ENCODE measurements around the gene ATP8B3. TPM values are rescaled to one million over a fixed set of nuclear protein-coding genes. Genes with fewer than 3 reads are reported as not detected.

ATP8B3 gene
- total and polyA plus RNA-seq, 2 experiments from 2014 or later, result 2.1 to 6.0 TPM

DNA sequence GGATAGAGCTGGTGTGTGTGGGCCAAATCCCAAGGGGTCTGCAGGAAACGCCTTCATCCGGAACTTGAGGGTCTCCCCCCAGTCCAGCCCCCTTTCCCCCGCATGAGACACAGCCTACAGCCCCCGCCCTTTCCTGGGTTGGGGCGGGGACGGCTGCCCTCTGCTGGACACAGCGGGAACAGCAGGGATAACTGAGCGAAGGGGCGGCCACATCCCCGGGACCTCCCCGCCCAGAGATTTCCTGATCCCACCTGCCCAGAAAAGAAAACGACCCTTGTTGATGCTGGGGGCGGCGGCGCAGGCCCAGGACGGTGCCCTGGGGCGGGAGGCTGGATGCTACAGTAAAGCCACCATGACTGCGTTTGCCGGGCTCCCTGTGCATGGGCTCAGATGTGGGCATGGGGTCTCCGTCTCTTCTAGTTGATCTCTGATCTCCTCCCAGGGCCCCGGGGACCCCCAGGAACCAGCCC lies 44.6 kb downstream of the ATP8B3 start:
- H3F3A ChIP-seq (replicated peaks; ENCODE audit: low read depth), result 0 out of 2 replicates have a peak, but pooled peaks cover 2% of the 10 kb centered on the region
- TF ChIP-seq EZH2 (IDR thresholded peaks at IDR 0.05; ENCODE audit: low read depth, unreplicated experiment) (no peak), STAT1 (IDR thresholded peaks at IDR 0.05; ENCODE audit: unreplicated experiment) (no peak)
- TF ChIP-seq, protein P1, sequence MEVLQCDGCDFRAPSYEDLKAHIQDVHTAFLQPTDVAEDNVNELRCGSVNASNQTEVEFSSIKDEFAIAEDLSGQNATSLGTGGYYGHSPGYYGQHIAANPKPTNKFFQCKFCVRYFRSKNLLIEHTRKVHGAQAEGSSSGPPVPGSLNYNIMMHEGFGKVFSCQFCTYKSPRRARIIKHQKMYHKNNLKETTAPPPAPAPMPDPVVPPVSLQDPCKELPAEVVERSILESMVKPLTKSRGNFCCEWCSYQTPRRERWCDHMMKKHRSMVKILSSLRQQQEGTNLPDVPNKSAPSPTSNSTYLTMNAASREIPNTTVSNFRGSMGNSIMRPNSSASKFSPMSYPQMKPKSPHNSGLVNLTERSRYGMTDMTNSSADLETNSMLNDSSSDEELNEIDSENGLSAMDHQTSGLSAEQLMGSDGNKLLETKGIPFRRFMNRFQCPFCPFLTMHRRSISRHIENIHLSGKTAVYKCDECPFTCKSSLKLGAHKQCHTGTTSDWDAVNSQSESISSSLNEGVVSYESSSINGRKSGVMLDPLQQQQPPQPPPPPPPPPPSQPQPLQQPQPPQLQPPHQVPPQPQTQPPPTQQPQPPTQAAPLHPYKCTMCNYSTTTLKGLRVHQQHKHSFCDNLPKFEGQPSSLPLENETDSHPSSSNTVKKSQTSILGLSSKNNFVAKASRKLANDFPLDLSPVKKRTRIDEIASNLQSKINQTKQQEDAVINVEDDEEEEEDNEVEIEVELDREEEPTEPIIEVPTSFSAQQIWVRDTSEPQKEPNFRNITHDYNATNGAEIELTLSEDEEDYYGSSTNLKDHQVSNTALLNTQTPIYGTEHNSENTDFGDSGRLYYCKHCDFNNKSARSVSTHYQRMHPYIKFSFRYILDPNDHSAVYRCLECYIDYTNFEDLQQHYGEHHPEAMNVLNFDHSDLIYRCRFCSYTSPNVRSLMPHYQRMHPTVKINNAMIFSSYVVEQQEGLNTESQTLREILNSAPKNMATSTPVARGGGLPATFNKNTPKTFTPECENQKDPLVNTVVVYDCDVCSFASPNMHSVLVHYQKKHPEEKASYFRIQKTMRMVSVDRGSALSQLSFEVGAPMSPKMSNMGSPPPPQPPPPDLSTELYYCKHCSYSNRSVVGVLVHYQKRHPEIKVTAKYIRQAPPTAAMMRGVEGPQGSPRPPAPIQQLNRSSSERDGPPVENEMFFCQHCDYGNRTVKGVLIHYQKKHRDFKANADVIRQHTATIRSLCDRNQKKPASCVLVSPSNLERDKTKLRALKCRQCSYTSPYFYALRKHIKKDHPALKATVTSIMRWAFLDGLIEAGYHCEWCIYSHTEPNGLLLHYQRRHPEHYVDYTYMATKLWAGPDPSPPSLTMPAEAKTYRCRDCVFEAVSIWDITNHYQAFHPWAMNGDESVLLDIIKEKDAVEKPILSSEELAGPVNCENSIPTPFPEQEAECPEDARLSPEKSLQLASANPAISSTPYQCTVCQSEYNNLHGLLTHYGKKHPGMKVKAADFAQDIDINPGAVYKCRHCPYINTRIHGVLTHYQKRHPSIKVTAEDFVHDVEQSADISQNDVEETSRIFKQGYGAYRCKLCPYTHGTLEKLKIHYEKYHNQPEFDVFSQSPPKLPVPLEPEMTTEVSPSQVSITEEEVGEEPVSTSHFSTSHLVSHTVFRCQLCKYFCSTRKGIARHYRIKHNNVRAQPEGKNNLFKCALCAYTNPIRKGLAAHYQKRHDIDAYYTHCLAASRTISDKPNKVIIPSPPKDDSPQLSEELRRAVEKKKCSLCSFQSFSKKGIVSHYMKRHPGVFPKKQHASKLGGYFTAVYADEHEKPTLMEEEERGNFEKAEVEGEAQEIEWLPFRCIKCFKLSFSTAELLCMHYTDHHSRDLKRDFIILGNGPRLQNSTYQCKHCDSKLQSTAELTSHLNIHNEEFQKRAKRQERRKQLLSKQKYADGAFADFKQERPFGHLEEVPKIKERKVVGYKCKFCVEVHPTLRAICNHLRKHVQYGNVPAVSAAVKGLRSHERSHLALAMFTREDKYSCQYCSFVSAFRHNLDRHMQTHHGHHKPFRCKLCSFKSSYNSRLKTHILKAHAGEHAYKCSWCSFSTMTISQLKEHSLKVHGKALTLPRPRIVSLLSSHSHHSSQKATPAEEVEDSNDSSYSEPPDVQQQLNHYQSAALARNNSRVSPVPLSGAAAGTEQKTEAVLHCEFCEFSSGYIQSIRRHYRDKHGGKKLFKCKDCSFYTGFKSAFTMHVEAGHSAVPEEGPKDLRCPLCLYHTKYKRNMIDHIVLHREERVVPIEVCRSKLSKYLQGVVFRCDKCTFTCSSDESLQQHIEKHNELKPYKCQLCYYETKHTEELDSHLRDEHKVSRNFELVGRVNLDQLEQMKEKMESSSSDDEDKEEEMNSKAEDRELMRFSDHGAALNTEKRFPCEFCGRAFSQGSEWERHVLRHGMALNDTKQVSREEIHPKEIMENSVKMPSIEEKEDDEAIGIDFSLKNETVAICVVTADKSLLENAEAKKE (CRISPR knock-in tag; IDR thresholded peaks at IDR 0.05), result no peak
- TF ChIP-seq, protein P2, sequence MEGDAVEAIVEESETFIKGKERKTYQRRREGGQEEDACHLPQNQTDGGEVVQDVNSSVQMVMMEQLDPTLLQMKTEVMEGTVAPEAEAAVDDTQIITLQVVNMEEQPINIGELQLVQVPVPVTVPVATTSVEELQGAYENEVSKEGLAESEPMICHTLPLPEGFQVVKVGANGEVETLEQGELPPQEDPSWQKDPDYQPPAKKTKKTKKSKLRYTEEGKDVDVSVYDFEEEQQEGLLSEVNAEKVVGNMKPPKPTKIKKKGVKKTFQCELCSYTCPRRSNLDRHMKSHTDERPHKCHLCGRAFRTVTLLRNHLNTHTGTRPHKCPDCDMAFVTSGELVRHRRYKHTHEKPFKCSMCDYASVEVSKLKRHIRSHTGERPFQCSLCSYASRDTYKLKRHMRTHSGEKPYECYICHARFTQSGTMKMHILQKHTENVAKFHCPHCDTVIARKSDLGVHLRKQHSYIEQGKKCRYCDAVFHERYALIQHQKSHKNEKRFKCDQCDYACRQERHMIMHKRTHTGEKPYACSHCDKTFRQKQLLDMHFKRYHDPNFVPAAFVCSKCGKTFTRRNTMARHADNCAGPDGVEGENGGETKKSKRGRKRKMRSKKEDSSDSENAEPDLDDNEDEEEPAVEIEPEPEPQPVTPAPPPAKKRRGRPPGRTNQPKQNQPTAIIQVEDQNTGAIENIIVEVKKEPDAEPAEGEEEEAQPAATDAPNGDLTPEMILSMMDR (conservative IDR thresholded peaks at IDR 0.05; ENCODE audit: low read depth in 2 of 2), result peak; percentile 87 to 90
- Mint-ChIP-seq H3K36me3 (ENCODE audit: low read depth) (no peaks in the 10 kb centered on the region), H3K9me3 (peaks cover 29% of the 10 kb centered on the region), H3K27ac (no peak overlapping the region), H3K27me3 (ENCODE audit: insufficient read depth, low read depth, poor library complexity) (peaks cover 81% of the 10 kb centered on the region), H3K4me1 (peaks cover 6% of the 10 kb centered on the region; the same call in 2 of the 3 replicates), H3K4me3 (no peak overlapping the region)
- H3K9me2 ChIP-seq (ENCODE audit: insufficient read depth), result no peaks in the 10 kb centered on the region
- no peaks in the 10 kb centered on the region for H3K36me3 ChIP-seq (ENCODE audit: insufficient read depth)
- peaks cover 98% of the 10 kb centered on the region for H3K27me3 ChIP-seq (ENCODE audit: insufficient read depth)
- peaks cover 7% of the 10 kb centered on the region for H4K20me1 ChIP-seq (replicated peaks; ENCODE audit: insufficient read depth)
- no peak overlapping the region for H2AFZ ChIP-seq
- H3K4me2 ChIP-seq, result no peak overlapping the region; the same call in 1 of the 2 replicates
- DNase-seq (ENCODE audit: low spot score) (no peak), ATAC-seq (peak; percentile 67)
- 0 out of 2 replicates have a peak overlapping the region, but pooled peaks have one; percentile 12 for H3K4me3 ChIP-seq
- no peak overlapping the region for H3K27ac ChIP-seq (ENCODE audit: low read depth)
- H3K79me2 ChIP-seq (replicated peaks; ENCODE audit: insufficient read depth), result no peaks in the 10 kb centered on the region
- peaks cover 16% of the 10 kb centered on the region for H3K4me1 ChIP-seq (ENCODE audit: insufficient read depth)

Data from GM23338 (cell line).